ENCODE results near the gene ZDHHC1.

Gene ZDHHC1

DNA sequence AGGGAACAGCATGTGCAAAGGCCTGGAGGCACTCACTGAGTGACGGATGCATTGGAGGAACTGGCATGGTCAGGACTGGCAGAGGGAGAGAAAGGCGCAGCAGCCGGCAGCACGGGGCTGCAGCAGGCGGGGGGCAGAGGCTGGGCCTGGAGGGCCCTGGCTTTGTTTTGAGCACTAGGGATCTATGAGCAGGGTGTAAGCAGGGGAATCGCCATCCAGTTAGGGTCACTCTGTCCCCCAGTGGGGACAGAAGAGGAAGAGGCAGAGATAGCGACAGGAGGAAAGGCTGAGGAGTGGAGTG lies 28.8 kb upstream of the ZDHHC1 start:
- Histone ChIP-seq H3K4me3 (ENCODE audit: low read length, poor library complexity, severe bottlenecking) (no peak overlapping the region), H3K4me1 (ENCODE audit: insufficient read depth, low read length, poor library complexity, severe bottlenecking) (no peaks in the 10 kb centered on the region), H3K9me3 (ENCODE audit: insufficient read depth, low read depth, low read length) (no peaks in the 10 kb centered on the region), H3F3A (ENCODE audit: low read depth) (no peaks in the 10 kb centered on the region), H3K27me3 (ENCODE audit: insufficient read depth, low read length, poor library complexity, severe bottlenecking) (no peaks in the 10 kb centered on the region), H2AFZ (ENCODE audit: low read length) (no peak overlapping the region), H3K9ac (ENCODE audit: low read depth, low read length, poor library complexity, severe bottlenecking) (no peak overlapping the region), H3K36me3 (ENCODE audit: insufficient read depth, low read length) (no peaks in the 10 kb centered on the region), H3K4me2 (ENCODE audit: low read depth, low read length, poor library complexity, severe bottlenecking) (no peak overlapping the region), H4K20me1 (ENCODE audit: insufficient read depth, low read length, poor library complexity, severe bottlenecking) (no peaks in the 10 kb centered on the region), H3K79me2 (ENCODE audit: insufficient read depth, low read length) (no peaks in the 10 kb centered on the region), H3K9me2 (replicated peaks; ENCODE audit: low read depth, low read length) (no peaks in the 10 kb centered on the region)
- TF ChIP-seq EZH2phosphoT487 (IDR thresholded peaks at IDR 0.05; ENCODE audit: borderline replicate concordance), result no peak
- TF ChIP-seq, protein P1, sequence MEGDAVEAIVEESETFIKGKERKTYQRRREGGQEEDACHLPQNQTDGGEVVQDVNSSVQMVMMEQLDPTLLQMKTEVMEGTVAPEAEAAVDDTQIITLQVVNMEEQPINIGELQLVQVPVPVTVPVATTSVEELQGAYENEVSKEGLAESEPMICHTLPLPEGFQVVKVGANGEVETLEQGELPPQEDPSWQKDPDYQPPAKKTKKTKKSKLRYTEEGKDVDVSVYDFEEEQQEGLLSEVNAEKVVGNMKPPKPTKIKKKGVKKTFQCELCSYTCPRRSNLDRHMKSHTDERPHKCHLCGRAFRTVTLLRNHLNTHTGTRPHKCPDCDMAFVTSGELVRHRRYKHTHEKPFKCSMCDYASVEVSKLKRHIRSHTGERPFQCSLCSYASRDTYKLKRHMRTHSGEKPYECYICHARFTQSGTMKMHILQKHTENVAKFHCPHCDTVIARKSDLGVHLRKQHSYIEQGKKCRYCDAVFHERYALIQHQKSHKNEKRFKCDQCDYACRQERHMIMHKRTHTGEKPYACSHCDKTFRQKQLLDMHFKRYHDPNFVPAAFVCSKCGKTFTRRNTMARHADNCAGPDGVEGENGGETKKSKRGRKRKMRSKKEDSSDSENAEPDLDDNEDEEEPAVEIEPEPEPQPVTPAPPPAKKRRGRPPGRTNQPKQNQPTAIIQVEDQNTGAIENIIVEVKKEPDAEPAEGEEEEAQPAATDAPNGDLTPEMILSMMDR (conservative IDR thresholded peaks at IDR 0.05; ENCODE audit: low read length), result no peak

DNA sequence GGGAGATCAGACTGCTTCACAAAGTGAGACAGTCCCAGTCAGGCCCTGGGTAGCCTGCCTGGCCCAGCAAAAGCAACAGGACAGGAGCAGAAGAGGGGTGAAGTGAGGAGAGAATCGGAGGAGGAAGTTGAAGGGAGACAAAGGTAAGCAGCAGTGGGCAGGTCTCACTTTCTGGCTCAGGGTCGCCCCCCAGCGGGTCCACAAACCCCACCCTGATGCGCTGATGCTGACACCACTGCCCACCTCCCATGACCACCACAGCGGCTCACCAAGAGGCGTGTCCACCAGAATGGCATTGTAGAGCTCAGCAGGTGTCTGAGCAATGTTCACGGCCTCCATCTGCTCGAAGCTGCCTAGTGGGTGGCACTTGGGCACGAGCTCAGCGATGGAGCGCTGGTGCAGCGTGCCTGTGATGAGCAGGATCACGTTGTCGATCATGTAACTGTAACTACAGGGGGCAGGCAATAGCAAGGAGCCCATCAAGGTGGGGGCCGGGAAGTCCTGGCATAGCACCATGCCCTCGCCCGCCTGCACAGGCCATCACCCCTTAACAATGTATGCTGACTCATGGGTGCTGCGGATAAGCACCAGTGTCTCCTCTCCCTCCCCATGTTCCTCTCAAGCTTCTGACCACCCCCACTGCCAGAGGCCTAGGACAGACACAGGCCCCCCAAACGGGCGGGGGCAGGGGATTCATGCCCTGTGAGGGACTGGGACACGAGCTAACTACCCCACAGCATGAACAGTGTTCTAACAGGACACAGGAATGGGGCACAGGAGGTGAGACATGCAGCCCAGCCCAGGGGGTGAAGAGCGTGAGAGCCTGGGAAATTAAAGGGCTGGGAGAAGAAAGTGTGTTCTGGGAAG lies 28.2 kb upstream of the ZDHHC1 start:
- Histone ChIP-seq H3K9ac (ENCODE audit: low read depth, low read length, poor library complexity, severe bottlenecking) (no peak overlapping the region), H4K20me1 (ENCODE audit: insufficient read depth, low read length, poor library complexity, severe bottlenecking) (no peaks in the 10 kb centered on the region), H2AFZ (ENCODE audit: low read length) (no peak overlapping the region)

DNA sequence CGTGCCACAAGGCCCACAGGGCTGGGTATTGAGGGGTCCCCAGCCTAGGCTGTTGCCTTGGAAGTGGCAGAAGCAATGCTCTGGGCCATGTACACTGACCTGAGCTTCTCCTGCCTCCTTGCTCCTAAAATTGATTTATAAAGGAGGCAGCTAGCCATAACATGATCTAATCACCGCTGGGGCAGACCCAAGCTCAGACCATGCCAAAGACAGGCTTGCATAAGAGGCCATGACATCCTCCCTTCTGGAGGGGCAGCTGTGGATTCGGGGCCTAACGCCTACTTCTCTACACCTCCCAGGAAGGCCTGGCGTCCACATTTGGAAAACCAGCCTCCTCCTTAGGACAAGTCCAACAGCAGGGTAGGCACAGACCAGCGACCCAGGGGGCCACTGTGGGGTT lies 27.0 kb upstream of the ZDHHC1 start:
- Histone ChIP-seq H4K20me1 (ENCODE audit: insufficient read depth, low read length, poor library complexity, severe bottlenecking) (no peaks in the 10 kb centered on the region), H3K9ac (ENCODE audit: low read depth, low read length, poor library complexity, severe bottlenecking) (no peak overlapping the region), H3K27me3 (ENCODE audit: insufficient read depth, low read length, poor library complexity, severe bottlenecking) (no peaks in the 10 kb centered on the region)

More for the DNA sequence above, 28.2 kb upstream of the ZDHHC1 start:
- TF ChIP-seq EZH2phosphoT487 (IDR thresholded peaks at IDR 0.05; ENCODE audit: borderline replicate concordance), result no peak
- TF ChIP-seq, protein P1 (conservative IDR thresholded peaks at IDR 0.05; ENCODE audit: low read length), result no peak
- no peaks in the 10 kb centered on the region for H3K4me1 ChIP-seq (ENCODE audit: insufficient read depth, low read length, poor library complexity, severe bottlenecking)
- H3K9me3 ChIP-seq (ENCODE audit: insufficient read depth, low read depth, low read length), result no peaks in the 10 kb centered on the region
- H3K36me3 ChIP-seq (ENCODE audit: insufficient read depth, low read length), result no peaks in the 10 kb centered on the region
- no peaks in the 10 kb centered on the region for H3K79me2 ChIP-seq (ENCODE audit: insufficient read depth, low read length)
- H3K27me3 ChIP-seq (ENCODE audit: insufficient read depth, low read length, poor library complexity, severe bottlenecking), result no peaks in the 10 kb centered on the region
- no peak overlapping the region for H3K4me3 ChIP-seq (ENCODE audit: low read length, poor library complexity, severe bottlenecking)
- no peaks in the 10 kb centered on the region for H3F3A ChIP-seq (ENCODE audit: low read depth)
- no peak overlapping the region for H3K4me2 ChIP-seq (ENCODE audit: low read depth, low read length, poor library complexity, severe bottlenecking)
- H3K9me2 ChIP-seq (replicated peaks; ENCODE audit: low read depth, low read length), result no peaks in the 10 kb centered on the region

More for the DNA sequence above, 27.0 kb upstream of the ZDHHC1 start:
- Histone ChIP-seq H3K4me3 (ENCODE audit: low read length, poor library complexity, severe bottlenecking) (no peak overlapping the region), H3K4me1 (ENCODE audit: insufficient read depth, low read length, poor library complexity, severe bottlenecking) (no peaks in the 10 kb centered on the region), H3K79me2 (ENCODE audit: insufficient read depth, low read length) (no peaks in the 10 kb centered on the region), H2AFZ (ENCODE audit: low read length) (no peak overlapping the region), H3F3A (ENCODE audit: low read depth) (no peaks in the 10 kb centered on the region), H3K4me2 (ENCODE audit: low read depth, low read length, poor library complexity, severe bottlenecking) (no peak overlapping the region), H3K9me3 (ENCODE audit: insufficient read depth, low read depth, low read length) (no peaks in the 10 kb centered on the region), H3K36me3 (ENCODE audit: insufficient read depth, low read length) (peaks cover 11% of the 10 kb centered on the region; the same call in 1 of the 2 replicates), H3K9me2 (replicated peaks; ENCODE audit: low read depth, low read length) (no peaks in the 10 kb centered on the region)
- TF ChIP-seq EZH2phosphoT487 (IDR thresholded peaks at IDR 0.05; ENCODE audit: borderline replicate concordance), result no peak
- TF ChIP-seq, protein P1 (conservative IDR thresholded peaks at IDR 0.05; ENCODE audit: low read length), result no peak

Data from Loucy (cell line).